OCI-LY3 (cell line): ENCODE data around the gene C6orf58.

Experiments
- CTCF ChIP-seq: fragments of 200-600, 300-600 bp; sonication (generic); IDR thresholded peaks from 2 replicates; pipeline ENCODE4 v1.5.1; 2014; ENCODE audit warnings: antibody characterized with exemption, low read length, low read depth
- EZH2phosphoT487 ChIP-seq: fragments of 200-600 bp; shearing (Covaris generic); IDR thresholded peaks from 2 replicates; pipeline ENCODE4 v1.6.1; 2018; ENCODE audit warnings: antibody characterized with exemption, mixed run types, low read depth

- no peak for TF ChIP-seq EZH2phosphoT487
- TF ChIP-seq CTCF: no peak
Measured at GRCh38 chr6:127634178-127634577, 57.2 kb downstream of the C6orf58 start.
